Chondrocyte (in vitro differentiated cells): ENCODE data around the gene PWWP2B. TPM values are rescaled to one million over a fixed set of nuclear protein-coding genes. Genes with fewer than 3 reads are reported as not detected.
A peak's percentile ranks its signal among the peaks of the same experiment; 100 is the strongest.

ENCODE experiments used
- DNase-seq: peaks from one replicate; pipeline ENCODE4 v3.0.0; 2021; ENCODE audit warnings: mixed read lengths, low spot score
- H3K27ac Mint-ChIP-seq: one replicate; pipeline ENCODE4 v1.8.0; 2021; ENCODE audit warnings: mild to moderate bottlenecking, moderate library complexity, mixed read lengths; ENCODE audit not compliant: unreplicated experiment
- H3K27me3 Mint-ChIP-seq: 2 replicates; pipeline ENCODE4 v1.8.0; 2021; ENCODE audit warnings: low read depth, mixed read lengths
- H3K36me3 Mint-ChIP-seq: 2 replicates; pipeline ENCODE4 v1.8.0; 2021; ENCODE audit warnings: low read depth, mixed read lengths
- H3K4me1 Mint-ChIP-seq: 2 replicates; pipeline ENCODE4 v1.8.0; 2021; ENCODE audit warnings: low read depth, mild to moderate bottlenecking, mixed read lengths
- H3K4me3 Mint-ChIP-seq: one replicate; pipeline ENCODE4 v1.8.0; 2021; ENCODE audit warnings: mild to moderate bottlenecking, moderate library complexity, mixed read lengths; ENCODE audit not compliant: unreplicated experiment
- H3K9me3 Mint-ChIP-seq: 2 replicates; pipeline ENCODE4 v1.8.0; 2021; ENCODE audit warnings: low read depth, mixed read lengths
- CTCF ChIP-seq: fragments of 200-600 bp; sonication (generic); IDR thresholded peaks from 2 replicates; pipeline ENCODE4 v1.5.0; 2021; ENCODE audit warnings: antibody characterized with exemption, mild to moderate bottlenecking, moderate library complexity
- total RNA-seq: library from RNA; stranded (reverse); gene quantifications from 3 replicates; pipeline ENCODE4 v1.2.1, GENCODE V29; 2021

PWWP2B gene
- total RNA-seq, 1 donor from 2014 or later: 13.2 TPM

GRCh38 chr10:132422903-132423825, 26.2 kb downstream of the PWWP2B start:
- no peak for DNase-seq
- no peaks in the 10 kb centered on the region for H3K36me3 Mint-ChIP-seq
- H3K27ac Mint-ChIP-seq: peak overlapping the region; percentile 57
- H3K27me3 Mint-ChIP-seq: no peaks in the 10 kb centered on the region
- H3K9me3 Mint-ChIP-seq: no peaks in the 10 kb centered on the region
- H3K4me1 Mint-ChIP-seq: peaks cover 43% of the 10 kb centered on the region
- H3K4me3 Mint-ChIP-seq: no peak overlapping the region
- TF ChIP-seq CTCF: no peak

- Mint-ChIP-seq H3K4me3 (no peak overlapping the region), H3K9me3 (no peaks in the 10 kb centered on the region), H3K36me3 (no peaks in the 10 kb centered on the region), H3K4me1 (peaks cover 33% of the 10 kb centered on the region), H3K27me3 (no peaks in the 10 kb centered on the region), H3K27ac (no peak overlapping the region)
- no peak for DNase-seq
- no peak for TF ChIP-seq CTCF
Observed at GRCh38 chr10:132423966-132424861, 27.2 kb downstream of the PWWP2B start.

- Mint-ChIP-seq H3K4me3 (no peak overlapping the region), H3K4me1 (peaks cover 30% of the 10 kb centered on the region), H3K36me3 (no peaks in the 10 kb centered on the region), H3K27ac (no peak overlapping the region), H3K27me3 (no peaks in the 10 kb centered on the region), H3K9me3 (no peaks in the 10 kb centered on the region)
- DNase-seq: no peak
- no peak for TF ChIP-seq CTCF
Observed at GRCh38 chr10:132425029-132425756, 28.2 kb downstream of the PWWP2B start.

- Mint-ChIP-seq H3K36me3 (no peaks in the 10 kb centered on the region), H3K4me1 (peaks cover 25% of the 10 kb centered on the region)
- TF ChIP-seq CTCF: no peak
Observed at GRCh38 chr10:132425757-132426155, 28.8 kb downstream of the PWWP2B start.

More at GRCh38 chr10:132425757-132426155, 28.8 kb downstream of the PWWP2B start:
- Mint-ChIP-seq H3K27ac (no peak overlapping the region), H3K4me3 (no peak overlapping the region), H3K27me3 (no peaks in the 10 kb centered on the region), H3K9me3 (no peaks in the 10 kb centered on the region)
- DNase-seq: no peak
